GM12892 (cell line): Measurements from ENCODE around the gene SBNO1.

Experiments
- POLR2AphosphoS5 ChIP-seq: IDR thresholded peaks from 2 replicates; pipeline ENCODE4 v1.6.1; 2011; ENCODE audit warnings: low read depth, low read length, control low read depth
- TAF1 ChIP-seq: IDR thresholded peaks from 2 replicates; pipeline ENCODE4 v1.6.1; 2011; ENCODE audit warnings: low read depth, mild to moderate bottlenecking, control low read depth, low read length, borderline replicate concordance

DNA sequence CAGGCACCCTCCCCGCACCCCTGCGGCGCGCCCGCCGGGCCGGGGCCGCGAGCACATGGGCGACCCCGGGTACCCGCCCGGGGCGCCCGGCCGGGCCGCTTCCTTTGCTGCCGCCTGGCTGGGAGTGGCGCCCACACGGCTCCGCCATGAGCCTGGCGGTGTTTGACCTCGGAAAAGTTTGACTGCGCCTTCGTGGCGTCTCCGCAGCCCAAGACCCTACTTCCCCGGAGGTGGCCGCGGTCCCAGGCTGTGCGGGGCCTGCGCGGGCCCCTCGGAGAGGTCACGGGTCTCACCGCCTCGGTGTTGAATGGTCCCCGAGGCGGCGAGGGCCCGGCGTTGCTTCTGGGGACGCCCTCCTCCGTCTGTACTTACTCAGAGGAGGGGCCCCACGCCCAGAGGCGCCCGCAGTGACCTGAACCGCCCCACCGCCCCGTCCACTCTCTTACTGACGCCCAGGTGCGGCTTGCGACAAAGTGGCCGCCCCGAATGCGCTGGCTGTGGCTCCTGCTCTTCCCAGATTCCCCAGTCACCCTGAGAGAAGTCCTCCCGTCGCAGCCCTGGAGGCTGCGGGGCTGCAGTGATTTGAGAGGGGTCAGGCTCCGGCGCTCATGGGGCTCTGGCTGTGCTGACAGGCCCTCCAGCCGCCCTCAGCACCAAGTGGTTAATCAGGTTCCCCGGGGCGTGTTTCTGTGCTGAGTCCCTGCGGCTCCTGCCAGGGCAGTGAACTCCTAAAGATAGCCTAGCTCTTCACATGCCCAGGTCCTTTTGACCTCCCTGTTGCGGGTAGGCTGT lies 25.1 kb upstream of the SBNO1 start:
- TF ChIP-seq POLR2AphosphoS5 (no peak), TAF1 (no peak)
